OCI-M1 (cell line): Measurements from ENCODE around the gene THOC7.

Experiments used
- DNase-seq: peaks from one replicate; lab custom pipeline; 2025; lab: John Stamatoyannopoulos, UW

Gene THOC7

DNA sequence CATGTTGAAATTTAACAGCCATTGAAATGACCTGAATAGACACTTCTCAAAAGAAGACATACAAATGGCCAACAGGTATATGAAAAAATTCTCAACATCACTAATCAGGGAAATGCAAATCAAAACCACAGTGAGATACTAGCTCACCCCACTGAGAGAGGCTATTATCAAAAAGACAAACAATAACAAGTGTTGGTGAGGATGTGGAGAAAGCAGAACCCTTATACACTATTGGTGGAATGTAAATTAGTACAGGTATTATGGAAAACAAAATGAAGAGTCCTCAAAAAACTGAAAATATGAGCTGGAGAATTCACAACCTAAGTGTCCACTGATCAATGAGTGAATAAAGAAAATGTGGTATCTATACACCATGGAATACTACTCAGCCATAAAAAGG is 21.5 kb downstream of the THOC7 start:
- DNase-seq = no peak

DNA sequence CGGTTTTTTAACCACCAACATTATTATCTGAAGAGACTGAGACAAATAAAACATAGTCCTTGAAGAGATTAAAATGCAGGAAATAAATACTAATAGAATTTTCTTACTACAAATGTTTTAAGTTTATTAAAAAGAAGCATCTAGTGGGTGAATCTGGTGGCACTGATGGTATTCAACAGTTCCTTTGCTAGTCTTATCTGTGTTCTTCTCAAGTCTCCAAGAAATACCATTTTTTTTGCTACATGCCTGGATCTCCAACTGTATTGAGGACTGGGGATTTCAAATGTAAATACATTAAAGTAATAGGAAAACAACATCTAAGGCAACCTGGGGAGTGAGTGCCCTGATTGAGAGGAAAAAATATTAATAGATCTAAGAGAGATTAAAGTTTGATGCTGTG is 21.9 kb downstream of the THOC7 start:
- DNase-seq = no peak

DNA sequence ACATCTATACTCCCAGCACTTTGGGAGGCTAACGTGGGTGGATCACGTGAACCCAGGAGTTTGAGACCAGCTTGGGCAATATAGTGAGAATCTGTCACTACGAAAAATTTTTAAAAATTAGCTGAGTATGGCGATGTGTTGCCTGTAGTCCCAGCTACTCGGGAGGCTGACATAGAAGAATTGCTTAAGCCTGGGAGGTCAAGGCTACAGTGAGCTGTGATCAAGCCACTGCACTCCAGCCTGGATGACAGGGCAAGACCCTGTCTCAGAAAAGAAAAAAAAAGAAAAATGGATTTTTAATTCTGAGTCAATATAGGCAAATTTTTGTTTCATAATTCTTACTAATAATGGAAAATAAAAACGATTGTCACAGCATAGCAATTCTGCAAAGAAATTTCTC is 31.2 kb downstream of the THOC7 start:
- DNase-seq = no peak

DNA sequence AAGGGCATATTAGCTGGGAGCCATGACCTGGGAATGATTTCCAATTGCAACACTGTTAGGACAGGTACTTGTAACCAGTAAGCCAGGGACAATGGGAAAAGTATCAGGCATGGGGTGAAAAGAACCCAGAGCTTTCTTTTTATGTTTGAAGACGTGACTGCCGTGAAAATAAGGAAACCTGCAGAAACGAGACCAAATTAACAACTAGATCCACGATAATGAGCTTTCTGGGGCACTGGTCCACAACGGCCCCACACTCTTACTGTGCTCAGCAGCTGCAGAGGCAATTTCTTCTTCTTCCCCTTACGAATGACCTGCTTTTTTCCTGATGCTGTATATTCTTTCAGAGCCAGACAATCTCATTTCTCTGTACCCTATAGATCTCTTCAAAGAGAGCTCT is 33.1 kb downstream of the THOC7 start:
- DNase-seq = no peak

DNA sequence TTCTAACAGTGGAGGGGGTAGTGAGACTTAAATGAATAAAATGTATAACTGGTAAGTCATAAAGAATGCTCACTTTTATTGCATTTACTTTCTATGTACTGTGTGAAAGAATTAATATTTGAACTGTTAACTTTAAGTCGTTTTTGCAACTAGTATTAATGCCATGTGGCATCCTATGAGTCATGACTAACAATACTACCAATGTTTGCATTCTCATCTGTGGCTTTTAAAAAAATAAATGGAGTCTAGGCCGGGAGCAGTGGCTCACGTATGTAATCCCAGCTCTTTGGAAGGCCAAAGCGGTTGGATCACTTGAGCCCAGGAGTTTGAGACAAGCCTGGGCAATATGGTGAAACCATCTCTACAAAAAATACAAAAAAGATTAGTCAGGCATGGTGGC is 39.3 kb downstream of the THOC7 start:
- no peak for DNase-seq

DNA sequence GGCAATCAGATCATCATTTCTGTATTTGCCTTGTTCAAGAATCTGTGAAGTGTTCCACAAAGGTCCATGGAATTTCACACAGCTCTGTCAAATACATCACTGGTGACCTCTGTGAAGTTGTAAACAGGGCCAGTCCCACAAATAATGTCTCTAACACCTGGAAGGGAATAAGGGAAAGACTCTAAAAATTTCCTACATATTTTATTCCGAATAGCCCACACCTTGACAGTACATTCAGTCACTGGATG is 44.5 kb downstream of the THOC7 start, which contains the start of gene C3orf49:
Gene C3orf49, plus strand, starts transcription at position 149 of the 248 bp plus-strand sequence. CDS start 173 bp downstream, outside the sequence.
- DNase-seq = no peak

DNA sequence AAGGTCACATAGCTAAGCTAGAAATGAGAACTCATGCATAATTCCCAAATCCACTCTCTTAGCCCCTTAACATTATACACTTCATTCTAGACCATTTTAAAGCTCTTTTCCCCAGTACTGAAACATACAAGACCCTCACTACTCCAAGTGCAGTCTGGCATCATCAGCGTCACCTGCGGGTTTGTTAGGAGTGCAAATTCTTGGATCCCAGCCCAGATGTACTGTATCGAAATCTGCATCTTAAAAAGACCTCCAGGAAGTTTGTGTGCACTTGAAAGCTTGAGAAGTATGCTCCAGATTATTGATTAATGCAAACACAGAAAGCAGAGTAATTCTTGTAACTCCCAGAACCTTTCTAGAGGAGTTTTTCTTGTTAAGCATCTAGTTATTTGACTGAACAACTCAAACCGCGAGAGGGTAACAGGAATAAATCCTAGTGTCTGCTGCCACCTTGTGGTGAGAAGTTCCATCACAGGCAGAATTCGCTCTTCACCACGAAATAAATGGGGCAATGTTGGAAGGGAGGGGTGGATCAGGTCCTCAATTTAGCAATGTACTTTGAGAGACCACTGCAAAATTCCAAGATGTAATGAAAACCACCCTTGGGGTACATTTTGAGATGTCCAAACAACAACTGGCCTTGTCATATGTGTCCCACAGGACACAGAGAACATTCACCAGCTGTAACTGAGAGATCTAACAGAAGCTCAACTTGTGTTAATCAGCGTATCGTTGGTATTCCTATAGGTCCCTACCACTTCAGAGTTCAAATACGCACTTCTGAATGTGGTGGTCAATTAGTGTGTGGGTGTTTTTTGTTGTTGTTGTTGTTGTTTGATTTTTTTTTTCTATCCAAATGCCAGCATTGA is 45.1 kb downstream of the THOC7 start:
- peak; percentile 77 for DNase-seq

DNA sequence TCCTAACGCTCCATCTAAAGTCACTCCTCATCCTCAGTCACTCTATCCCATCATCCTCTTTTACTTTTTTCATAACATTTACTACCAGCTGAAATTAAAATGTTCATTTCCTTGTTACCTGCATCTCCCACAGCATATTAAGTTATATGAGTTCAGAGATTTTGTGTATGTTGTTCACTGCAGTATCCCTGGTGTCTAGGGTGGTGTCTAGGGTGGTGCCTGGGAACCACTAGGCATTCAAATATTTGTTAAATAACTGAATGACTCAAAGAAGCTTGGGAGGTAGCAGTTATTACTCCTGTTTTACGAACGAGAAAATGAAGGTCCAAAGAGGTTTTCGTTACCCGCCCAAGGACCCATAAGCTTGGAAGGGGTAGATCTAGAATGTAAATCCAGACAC is 46.4 kb downstream of the THOC7 start:
- no peak for DNase-seq

DNA sequence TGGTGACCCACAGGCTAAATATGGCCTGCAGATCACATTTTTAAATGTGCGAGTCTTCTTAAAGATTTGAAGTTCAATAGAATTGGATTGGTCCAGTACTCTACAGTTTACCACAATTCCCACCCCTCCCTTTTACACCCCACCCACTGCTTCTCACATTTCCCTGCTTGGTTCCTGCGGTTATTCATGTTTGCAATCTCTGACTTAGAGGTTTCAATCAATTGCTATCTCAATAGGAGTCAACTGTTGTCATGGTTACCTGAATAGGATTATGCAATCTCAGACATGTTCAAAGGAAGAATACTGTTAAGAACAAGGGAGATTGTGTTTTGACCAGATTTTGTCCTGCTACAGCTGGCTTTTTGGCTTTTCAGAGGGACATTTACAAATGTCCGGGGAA is 49.4 kb downstream of the THOC7 start:
- DNase-seq = peak; percentile 86

DNA sequence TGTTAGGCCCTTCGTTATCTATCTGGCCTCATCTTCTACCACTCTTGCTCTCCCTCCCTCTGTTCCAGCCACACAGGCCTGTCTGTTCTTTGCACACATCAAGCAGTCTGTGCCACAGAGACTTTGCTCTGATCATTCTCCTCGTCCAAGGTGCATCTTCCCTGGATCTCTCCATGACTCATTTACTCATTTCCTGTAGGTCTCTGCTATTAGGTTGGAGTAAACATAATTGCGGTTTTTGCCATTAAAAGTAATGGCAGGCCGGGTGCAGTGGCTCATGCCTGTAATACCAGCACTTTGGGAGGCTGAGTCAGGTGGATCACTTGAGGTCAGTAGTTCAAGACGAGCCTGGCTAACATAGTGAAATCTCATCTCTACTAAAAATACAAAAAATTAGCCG is 54.0 kb downstream of the THOC7 start:
- DNase-seq = no peak

DNA sequence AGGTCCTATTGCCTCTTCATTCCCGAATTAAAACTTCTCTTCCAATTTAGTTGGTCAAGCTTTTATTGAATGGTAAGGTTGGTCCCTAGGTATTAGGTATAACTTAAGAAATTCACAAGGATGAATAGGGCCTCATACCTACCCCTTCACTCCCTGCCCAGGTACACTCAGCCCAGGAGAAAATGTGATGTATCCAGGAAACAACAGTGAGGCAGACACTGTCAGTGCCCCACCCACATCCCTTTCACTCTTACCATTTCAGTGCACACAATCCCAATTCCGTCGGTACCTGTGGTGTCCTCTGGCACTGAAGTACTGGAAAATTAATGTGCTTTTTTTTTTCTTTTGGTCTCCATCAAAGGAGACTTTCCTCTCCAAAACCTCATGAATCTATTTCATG is 55.0 kb downstream of the THOC7 start:
- DNase-seq = no peak

DNA sequence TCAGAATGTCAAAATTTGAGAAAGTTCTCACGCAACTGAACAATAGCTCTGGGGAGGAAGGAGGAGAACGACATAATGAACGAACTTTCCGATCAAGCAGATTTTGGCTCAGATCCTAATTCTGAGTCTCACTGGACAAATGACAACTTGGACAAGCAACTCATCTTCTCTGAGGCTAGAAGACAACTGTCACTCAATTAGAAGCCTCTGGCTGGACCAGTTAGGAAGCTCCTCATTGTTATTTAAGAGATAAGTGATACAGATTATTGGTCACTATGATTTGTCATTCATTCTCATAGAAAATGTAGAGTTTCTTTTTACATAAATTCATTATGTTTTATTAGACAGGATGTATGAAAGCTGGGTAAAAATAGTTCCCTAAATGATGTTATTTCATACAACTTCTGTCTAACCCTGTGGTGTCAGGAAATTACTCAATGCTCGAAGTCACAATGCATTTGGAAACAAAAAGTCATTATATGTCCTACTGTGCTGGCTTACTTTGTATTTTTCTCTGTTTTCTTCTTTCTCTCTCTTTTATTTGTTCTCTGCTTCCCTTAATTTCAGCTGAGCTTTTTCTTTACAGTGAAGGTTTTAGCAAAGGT is 55.5 kb downstream of the THOC7 start:
- DNase-seq = no peak

DNA sequence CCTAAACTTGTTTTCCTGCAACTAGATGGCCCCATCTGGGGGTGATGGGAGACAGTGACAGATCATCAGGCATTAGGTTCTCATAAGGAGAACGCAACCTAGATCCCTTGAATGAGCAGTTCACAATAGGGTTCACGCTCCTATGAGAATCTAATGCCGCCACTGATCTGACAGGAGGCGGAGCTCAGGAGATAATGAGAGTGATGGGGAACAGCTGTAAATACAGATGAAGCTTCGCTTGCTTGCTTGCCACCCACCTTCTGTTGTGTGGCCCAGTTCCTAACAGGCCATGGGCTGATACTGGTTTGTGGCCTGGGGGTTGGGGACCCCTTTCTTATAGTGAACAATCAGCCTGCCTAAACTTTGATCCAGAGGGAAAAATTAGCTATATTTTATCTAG is 59.7 kb downstream of the THOC7 start:
- no peak for DNase-seq

DNA sequence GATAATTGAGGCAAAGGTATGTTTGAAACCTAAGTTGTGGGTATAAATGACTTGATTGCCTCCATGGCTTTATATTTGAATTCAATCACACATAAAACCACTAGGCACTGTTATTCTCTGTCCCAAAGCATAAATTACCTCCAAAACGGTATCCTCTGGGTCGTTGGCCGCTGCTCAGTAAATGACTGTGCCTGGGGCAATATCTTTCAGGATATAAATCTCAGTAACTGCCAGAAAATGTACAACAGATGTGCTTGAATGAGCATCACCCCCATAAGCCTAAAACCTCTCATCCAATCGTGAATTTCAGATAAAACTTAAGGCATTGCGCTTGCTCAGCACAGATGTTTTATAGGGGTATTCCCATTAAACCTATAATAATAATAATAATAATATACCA is 63.5 kb downstream of the THOC7 start:
- no peak for DNase-seq

DNA sequence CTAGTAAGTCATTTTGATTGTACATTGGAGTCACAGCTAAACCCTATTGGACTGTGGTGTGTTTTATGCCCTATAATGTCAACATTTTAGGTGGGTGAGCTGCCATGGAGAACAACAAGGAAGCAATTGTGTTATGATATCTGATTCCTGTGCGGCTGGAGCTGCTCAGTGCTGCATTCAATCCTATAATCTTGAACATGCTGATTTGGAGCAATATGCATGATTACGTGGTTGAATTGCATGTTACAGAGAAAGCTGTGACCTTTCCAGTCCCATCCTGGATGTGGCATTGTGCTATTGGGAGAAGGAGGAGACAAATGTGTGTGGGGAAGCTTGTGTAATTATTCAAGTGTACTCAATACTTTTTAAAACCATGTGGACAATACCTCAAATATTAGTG is 64.7 kb downstream of the THOC7 start:
- DNase-seq = no peak

DNA sequence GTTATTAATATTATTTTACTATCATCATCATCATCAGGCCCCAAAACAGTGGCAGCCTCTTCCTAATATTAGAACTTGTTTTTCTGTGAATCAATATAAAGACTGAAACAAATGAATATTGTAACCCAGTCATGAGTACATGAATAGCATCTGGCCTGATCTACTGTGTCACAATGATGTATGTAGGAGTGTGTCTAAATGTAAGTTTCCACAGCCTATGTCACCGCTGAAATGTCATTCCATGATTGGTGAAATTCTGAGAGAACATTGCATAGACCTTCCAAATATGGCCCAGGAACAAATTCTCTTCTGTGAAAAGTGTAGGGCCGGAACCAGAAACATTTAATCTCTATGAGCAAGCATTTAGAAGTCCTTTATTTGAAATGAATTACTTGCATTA is 65.1 kb downstream of the THOC7 start:
- DNase-seq = no peak

DNA sequence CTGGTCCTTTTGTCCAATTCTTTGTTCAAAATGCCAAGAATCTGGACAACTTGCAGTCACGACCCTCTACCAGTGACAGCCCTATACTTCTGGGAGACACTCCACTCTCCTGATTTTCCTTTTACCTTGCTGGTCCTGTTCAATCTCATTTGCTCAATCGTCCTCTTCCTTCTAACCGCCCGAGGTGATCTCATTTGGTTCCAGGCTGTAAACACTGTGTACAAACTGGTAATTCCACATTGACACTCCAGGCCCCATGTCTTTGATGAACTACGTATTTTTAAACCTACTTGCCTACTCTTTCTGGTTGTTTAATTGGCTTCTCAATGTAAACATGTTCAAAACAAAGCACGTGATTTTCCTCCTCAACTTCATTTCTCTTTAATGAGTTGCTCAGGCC is 68.2 kb downstream of the THOC7 start:
- no peak for DNase-seq

DNA sequence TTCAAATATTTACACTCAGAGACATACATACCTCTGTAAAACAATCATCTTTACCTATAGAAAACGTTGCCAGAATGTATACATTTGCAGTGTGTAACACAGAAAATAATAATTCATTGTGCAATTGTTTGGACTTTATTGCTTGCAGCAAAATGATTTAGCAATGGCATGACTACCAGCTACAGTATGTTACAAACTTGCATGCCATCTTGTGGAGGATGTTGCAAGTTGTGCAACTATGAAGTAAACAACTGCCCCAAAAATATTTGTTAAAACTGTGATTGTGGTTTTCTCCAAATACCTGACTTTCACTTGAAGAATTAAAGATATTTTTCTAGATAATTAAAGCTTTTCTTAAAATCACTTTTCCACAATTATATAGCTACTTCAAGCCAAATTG is 71.6 kb downstream of the THOC7 start:
- peak; percentile 19 for DNase-seq
